Gastroesophageal sphincter (tissue), 3 donors: Measurements from ENCODE around the gene MCOLN2.

ENCODE experiments used
- CTCF ChIP-seq, 4 experiments: fragments of 200-600 bp in 2 of 4; fragments of 450-650 bp in 2 of 4; sonication (generic) in 1 of 4; IDR thresholded peaks; one replicate each; pipeline ENCODE4 v1.5.1; 2017 to 2019; ENCODE audit warnings: antibody characterized with exemption in 4 of 4, mild to moderate bottlenecking in 2 of 4, moderate library complexity in 2 of 4
- EP300 ChIP-seq: sonication (generic); formaldehyde crosslinking; IDR thresholded peaks from one replicate; pipeline ENCODE4 v1.6.1; 2017; ENCODE audit warnings: antibody characterized with exemption, mild to moderate bottlenecking
- POLR2A ChIP-seq, 2 donors: fragments of 450-650 bp; IDR thresholded peaks; one replicate each; pipeline ENCODE4 v1.6.1; 2017; ENCODE audit warnings: antibody characterized with exemption in 2 of 2, mild to moderate bottlenecking in 2 of 2, moderate library complexity in 1 of 2
- POLR2AphosphoS5 ChIP-seq: sonication (generic); formaldehyde crosslinking; IDR thresholded peaks from one replicate; pipeline ENCODE4 v1.6.1; 2017; ENCODE audit warnings: antibody characterized with exemption

DNA sequence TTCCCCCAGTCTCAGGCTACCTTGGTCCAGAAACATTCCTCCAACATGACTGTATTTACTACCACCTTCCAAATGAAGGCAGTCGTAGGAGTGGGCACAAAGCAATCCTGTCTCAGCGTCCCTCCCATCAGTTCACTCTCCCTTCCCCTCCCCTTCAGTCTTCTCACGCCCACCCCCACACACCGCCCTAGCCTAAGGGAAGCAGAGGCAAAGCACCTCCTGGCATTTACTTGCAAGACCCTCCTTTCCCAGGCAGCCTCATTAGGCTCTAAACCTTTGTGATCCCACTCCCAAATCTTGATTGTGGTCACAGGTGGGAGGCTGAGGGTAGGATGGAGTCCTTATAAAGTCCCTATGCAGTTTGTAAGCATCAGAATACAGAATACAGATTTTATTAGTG, 80.0 kb downstream of the MCOLN2 start:
- TF ChIP-seq CTCF (IDR thresholded peaks at IDR 0.05) (no peak), EP300 (no peak), POLR2AphosphoS5 (no peak), POLR2A (IDR thresholded peaks at IDR 0.05) (no peak)
